Fibroblast of skin of abdomen (primary cell): Measurements from ENCODE around the gene INIP.
"Not testable (repeated sequence)": the region's sequence is repeated elsewhere in the genome, so short reads cannot be mapped to it uniquely, and the experiment has no call there.

Source experiments
- DNase-seq: peaks from one replicate; pipeline ENCODE4 v3.0.0-alpha.2; 2013

Gene INIP

DNA sequence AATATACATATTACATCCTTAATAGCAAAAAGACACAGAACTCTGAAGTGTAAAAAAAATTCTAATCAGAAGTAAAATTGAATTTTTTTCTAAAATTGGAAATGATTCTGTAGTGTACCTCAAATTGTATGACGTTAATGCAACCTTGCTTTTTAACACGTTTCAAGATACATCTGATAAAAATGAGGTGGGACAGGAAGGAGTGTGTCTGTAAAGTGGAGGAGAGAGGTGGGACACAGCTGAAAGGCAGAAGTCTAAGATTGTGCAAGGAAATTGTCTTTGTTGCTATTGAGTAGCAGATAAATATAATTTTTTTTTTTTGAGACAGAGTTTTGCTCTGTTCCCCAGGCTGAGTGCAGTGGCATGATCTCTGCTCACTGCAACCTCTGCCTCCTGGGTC, 17.0 kb upstream of the INIP start:
- no peak for DNase-seq

DNA sequence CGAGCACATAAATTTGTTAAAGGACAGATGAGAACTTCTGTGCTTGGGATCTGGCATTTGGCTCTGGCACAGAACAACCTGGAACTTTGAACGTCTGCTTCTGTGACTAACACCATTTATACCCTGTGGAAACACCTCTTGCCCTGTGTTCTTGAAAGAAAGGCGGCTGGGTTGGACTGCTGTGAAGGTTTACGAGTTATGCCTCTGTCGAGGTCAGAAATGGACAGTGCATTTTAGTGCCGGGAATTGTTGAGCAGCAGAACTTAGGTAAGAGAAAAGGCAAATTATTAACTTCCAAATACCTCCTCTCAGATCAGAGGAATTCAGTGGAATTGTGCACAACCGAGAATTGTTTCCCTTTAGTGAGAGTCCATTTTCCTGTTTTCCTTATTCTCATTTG, 14.1 kb upstream of the INIP start:
- no peak for DNase-seq

DNA sequence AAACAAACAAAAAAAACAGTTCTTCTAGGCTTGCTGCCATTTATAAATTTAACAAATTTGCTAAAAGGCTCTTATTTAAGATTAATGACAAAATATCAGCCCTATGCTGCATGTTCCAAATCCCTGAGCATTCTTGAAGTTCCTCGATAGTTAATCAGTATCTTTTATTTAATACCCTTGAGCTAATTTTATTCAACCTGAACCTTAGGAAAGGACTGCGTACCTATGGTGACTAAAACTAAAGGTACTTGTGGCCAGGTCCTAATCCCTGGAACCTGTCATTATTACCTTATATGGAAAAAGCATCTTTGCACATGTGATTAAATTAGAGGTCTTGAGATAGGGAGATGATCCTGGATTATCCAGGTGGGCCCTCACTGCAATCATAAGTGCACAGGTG, 10.5 kb upstream of the INIP start:
- no peak for DNase-seq

DNA sequence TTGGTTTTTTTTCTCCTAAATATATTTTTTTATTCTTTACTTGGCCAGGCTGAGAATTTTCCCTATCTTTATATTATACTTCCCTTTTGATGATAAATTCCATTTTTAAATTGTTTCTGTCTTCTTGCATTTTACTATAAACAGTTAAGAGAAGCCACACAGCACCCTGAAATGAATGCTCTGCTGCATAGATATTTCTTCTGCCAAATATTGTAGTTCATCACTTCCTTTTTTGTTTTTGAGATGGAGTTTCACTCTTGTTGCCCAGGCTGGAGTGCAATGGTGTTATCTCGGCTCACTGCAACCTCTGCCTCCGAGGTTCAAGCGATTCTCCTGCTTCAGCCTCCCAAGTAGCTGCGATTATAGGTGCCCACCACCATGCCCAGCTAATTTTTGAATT, 8.5 kb upstream of the INIP start:
- no peak for DNase-seq

DNA sequence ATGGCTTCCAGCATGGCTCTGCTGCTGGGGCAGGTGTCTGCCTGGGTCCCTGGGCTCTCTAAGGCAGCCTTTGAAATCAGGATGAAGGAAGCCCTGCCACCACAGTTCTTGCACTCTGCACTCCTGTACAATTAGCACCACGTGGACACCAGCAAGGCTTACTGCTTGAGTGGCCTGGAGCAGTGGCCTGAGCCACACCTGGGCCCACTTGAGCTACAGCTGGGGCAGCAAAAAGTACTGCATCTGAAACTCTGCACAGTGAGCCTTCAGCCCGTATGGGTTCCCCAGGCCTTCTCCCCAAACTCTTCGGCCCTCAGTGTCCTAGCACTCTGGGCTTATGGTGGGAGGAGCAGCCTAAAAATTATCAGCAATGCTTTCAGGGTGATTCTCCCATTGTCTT, 8.0 kb upstream of the INIP start:
- DNase-seq = no peak

DNA sequence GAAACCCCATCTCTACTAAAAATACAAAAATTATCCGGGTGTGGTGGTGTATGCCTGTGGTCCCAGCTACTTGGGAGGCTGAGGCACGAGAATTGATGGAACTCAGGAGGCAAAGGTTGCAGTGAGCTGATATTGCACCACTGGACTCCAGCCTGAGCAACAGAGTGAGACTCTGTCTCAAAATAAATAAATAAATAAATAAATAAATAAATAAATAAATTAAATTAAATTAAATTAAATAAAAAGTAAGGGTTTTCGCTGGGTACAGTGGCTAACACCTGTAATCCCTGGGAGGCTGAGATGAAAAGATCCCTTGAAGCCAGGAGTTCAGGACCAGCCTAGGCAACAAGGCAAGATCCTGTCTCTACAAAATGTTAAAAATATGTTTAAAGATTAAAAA, 4.8 kb upstream of the INIP start:
- not testable (repeated sequence) for DNase-seq

DNA sequence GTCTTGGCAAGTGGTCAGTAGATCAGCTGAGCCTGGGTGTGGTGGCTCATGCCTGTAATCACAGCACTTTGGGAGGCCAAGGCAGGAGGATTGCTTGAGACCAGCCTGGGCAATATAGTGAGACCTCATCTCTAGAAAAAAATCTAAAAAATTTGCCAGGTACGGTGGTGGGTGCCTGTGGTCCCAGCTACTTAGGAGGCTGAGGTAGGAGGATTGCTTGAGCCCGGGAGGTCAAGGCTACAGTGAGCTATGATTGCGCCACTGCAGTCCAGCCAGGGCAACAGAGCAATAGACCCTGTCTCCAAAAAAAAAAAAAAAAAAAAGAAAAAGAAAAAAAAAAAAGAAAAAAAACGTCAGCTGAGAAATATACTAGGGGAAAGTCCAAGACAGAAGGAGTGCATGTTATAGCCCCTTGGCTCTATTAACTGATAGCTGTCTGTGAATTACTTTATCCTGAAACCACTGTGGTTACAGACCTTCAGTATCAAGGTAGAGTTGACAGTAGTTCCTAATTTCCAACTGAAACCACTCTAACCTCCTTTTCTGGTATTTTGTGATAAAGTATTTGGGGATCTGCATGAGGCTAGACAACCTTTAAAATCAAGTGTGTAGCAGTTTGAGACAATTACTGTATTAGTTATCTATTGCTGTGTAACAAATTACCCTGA, 2.3 kb upstream of the INIP start:
- DNase-seq = no peak

DNA sequence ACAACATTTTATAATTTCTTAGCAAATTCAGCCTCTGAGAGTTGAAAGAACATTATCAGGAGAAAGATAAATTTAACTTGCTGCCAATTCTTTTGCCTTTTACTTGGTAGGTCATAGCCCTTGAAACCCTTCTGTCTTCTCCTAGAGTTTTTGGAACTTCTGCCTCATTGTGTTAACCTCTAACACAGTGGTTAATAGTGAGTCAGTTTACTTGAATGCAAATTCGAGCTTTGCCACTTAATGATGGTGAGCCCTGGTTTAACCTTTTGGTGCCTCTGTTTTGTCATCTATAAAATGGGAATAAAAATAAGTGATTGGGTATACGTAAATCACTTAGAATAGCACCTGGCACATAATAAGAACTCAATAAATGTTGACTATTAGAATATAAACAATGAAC, 1.8 kb upstream of the INIP start:
- DNase-seq = peak; percentile 4

DNA sequence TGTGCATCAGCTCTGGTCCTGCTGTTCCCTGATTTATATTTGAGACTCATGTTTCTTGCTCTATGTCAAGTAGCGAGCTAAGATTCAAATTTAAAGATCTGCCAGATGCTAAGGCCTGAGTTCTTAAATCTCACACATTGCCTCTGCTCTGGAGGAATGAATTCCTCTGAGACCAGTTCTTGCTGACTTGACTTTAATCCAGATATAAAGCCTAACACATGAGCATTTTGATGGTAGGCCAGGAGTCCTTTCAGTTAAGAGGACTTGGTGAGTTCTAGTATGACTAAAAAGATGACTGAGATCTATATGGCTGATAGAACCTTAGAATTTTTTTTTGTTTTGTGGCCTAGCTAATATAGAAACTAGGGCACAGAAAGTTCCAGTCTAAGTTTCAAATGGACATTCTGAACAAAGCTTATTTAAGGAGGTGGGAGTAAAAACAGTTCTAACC, 1.3 kb upstream of the INIP start:
- DNase-seq = peak; percentile 47

DNA sequence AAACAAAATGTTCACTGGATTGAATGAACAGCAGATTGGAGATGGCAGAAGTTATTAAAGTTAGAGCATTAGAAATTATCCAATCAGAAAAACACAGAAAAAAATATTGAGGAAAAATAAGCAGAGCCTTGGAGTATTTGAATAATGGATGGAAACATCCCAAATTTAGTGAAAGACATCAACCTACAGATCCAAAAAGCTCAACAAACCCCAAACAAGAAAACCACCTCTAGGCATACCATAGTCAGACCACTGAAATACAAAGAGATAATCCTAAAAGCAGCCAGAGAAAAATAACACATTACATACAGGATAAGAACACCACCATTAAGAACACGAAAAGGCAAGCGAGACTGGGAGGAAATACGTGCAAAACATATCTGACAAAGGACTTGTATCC, 5.2 kb downstream of the INIP start:
- DNase-seq = no peak

DNA sequence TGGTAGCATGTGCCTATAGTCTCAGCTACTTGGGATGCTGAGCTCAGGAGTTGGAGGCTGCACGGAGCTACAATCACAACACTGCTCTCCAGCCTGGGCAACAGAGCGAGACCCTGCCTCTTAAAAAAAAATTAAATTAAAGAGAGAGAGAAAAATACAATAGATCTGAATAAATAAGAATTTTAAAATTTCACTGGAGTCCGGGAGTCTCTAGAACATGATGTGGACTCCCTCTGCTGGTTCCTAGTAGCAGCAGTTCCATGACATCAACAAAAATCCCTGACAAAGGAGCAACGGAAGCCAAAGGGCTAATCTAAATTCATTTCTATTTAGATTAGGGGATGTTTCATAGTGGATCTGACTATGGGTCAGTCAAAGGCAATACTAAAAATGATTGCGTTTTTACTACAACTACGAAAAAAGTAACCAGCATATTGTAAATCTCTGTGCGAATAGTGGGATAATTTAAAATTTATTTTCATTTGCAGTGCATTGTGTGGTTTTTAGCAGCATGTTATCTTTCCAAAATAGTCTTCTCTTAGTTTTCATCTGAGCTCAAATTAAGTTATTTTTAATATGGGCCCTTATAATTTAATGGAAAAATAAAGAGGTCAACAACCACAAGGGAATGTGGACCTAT, 6.7 kb downstream of the INIP start:
- peak; percentile 40 for DNase-seq

DNA sequence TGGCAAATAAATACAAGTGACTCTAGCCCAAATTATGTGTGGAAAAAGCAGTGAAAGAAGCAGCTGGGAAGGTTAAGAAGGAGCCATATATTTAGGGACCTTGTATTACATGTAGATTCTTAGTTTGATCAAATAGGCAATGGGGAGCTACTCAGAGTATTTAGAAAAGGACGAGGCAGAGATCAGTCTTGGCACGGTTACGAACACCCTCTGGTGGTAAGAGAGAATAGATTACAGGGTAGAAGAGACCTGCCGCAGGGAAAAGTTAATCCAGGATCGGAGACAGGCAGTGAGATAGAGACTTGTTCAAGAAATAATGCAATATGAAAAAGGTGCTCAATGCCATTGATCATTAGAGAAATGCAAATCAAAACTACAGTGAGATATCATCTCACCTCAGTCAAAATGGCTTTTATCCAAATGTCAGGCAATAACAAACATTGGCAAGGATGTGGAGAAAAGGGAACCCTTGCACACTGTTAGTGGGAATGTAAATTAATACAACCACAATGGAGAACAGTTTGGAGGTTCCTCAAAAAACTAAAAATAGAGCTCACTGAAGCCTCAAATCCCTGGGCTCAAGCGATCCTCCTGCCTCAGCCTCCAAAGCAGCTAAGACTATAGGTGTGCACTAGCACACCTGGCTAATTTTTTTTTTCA, 12.0 kb downstream of the INIP start:
- DNase-seq = peak; percentile 68

DNA sequence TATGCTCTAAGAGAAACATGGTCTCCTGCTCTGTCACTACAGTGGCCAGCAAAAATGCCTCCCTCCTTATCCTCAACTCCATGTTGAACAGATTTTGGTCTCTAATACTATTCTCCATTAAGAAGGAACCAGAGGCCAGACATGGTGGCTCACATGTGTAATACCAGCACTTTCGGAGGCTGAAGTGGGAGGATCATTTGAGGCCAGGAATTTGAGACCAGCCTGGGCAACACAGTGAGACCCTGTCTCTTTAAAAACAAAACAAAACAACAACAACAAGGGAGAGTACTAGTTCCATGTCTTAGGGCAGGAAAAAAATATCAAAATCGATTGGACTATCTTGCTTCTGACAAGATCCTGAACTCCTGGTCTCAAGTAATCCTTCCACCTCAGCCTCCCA, 14.6 kb downstream of the INIP start:
- DNase-seq = no peak

DNA sequence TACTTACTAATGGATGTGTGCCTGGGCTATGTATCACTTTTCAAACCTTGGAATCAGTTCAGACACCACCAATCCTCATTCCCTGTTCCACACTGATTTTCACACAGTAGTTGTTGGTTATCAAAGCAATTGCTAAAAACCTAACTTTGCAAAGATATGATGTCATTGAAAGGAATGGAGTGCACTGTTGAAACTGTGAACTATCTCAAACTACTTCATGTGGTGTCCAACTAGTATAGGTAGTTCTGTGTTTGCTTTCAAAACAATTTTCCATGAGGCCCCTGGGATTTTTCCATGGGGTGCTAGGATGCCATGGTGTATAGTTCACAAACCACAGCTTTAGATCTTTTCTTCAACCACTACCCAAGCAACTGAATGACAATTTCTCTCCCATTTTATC, 17.8 kb downstream of the INIP start:
- no peak for DNase-seq

DNA sequence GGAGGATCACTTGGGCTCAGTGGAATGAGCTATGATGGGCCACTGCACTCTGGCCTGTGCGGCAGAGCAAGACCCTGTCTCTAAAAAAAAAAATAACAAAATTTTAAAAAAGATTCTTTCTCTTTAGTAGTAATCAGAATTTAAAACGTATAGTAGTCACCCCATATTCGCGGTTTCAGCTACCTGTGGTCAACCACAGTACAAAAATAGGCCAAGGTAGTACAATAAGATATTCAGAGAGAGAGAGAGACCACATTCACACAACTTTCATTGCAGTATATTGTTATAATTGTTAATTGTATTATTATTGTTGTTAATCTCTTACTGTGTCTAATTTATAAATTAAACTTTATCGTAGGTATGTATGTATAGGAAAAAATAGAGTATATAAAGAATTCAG, 18.7 kb downstream of the INIP start:
- no peak for DNase-seq

DNA sequence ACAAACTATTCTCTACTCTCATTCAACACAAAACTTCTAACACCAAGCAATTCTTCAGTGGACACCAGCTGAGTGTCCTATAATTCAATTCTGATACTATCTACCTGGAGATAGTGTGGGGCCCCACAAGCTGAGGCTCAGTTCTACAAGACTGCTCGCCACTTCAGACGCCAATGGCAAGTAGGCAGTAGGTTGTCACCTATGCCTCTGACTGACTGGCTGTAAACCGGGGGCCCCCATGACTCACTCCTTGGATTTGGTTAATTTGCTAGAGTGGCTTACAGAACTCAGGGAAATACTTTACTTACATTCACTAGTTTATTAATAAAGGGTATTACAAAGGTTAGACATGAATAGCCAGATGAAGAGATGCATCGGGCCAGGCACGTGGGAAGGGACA, 21.5 kb downstream of the INIP start:
- DNase-seq = no peak

DNA sequence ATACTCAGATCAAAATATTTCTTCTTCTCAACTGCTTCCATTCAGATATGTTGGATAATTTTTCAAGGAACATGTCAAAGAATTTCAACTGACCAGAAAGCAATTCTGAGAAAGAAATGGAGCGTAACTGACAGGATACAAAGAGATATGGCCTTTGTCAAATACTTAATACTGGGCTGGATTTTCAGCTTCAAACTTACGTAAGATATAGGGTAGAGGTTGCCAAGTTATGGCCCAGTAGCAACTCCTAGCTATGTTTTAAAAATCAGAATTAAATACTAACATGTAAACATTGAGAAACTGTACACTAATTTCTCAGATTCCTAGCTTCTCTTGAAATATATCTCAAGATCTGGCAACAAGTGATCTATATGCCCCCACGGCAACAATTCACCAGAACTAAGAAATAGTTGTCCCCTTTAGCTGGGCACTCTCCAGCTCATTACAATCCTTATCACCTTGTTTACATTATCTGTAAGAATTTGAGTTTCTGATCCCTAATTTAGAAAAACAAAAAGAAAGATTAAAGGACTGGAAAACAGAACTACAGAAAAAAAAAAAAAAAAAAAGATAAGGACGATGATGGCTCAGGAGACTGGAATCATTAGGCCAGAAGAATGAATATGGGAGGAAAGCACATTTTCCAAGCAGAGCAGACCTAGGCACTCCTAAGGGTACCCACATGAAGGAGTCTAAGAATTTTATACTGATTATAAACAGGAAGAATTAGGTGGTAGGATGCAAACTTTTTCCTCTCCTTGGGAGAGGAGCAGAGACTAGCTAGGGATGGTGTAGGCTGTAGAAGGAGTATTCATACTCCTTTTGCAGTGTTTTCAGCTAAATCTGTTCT, 23.0 kb downstream of the INIP start:
- DNase-seq = no peak

DNA sequence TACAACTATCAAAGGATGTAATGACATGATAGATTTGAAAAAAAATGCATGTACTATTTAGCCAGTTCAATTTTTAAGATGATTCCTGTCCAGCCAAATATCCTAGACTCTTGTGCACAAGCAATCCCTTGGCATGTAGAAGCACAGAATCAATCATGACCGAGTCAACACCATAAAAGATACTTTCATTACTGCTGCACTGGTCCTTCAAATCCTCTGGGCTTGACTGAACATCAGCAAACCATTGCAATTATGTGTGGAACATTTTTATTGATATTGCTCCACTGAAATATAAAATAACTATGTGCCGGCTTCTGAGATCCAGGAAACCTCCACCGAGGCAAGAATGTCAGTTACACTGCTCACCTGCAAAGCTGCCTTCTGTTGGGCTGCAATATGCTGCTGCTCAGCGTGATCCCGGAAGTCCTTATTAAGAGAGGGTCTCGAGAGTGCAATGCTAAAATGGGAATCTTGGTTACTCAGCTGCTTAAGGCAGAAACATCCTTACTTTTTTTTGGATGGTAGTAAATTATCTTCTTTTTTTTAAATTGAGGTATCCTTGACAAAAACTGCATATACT, 28.7 kb downstream of the INIP start:
- DNase-seq = no peak

DNA sequence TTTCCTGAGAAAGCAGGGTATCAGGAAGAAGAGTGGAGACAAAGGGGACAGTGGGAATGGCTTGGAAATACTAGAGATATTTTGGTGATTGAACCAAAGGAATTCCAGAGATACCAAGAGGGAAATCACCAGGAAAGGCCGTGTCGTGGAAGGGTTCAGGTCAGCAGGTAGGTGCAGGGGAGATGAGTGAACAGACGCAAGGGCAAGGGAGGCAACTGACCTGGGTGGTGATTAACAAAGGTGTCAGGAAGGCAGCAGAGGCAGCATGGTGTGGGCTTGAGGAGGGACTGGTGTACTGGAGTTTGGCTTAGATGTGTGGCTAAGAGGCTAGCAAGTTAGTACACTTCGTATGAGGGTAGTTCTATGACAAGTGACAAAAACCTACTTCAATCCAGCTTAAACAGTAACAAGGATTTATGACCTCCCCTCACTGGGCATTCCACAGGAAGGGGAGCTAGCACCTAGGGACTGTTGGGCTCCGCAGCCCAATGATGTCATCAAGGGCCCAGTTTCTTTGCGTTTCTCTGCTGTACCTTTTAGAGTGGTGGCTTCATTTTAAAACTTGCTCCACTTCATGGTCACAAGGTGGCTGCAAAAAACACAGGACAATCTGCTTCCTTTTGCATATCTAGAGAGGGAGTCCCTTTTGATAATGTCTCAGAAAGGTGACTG, 37.0 kb downstream of the INIP start:
- DNase-seq = no peak

DNA sequence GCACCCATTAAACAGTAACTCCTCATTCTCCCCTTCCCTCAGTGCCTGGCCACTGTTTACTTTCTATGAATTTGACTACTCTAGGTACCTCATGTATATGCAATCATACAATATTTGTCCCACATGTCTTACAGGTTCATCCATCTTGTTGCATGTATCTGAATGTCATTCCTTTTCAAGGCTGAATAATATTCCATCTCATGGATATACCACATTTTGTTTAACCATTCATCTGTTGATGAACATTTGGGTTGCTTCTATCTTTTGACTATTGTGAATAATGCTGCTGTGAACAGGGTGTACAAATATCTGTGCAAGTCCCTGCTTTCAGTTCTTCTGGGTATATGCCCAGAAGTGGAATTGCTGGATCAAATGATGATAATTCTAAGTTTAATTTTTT, 40.9 kb downstream of the INIP start:
- no peak for DNase-seq

DNA sequence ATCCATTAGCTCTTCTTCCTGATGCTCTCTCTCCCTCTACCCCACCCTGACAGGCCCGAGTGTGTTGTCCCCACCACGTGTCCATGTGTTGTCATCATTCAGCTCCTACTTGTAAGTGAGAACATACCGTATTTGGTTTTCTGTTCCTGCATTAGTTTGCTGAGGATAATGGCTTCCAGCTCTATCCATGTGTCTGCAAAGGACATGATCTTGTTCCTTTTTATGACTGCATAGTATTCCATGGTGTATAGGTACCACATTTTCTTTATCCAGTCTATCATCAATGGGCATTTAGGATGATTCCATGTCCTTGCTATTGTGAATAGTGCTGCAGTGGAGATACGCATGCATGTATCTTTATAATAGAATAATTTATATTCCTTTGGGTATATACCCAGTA, 44.7 kb downstream of the INIP start:
- DNase-seq = not testable (repeated sequence)

DNA sequence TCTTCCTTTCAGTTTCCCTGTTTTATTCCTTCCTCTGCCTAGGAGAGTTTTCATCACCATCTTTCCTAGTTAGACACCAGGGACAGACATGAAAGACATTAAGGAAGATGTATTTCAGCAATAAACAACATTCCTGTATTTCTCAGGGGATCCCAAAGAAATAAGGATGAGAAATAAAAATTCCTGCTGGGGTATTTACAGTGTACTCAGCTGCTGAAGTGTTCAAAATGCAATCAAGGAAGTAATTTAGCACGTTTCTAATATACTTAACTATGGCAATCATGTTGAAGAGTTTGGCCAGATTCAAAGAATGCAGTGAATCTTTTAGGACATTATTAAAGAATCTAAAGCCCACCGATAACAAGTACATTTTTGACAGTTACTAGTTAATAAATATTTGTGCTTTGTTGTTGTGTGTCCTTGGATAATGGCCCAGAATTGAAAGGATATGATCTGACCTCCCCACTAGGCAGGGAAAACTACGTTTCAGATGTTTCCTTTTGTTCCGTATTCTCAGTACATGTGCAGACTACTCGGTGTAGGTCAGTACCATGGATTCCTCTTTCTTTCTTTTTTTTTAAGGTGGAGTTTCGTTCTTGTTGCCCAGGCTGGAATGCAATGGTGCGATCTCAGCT, 46.8 kb downstream of the INIP start:
- DNase-seq = no peak
